ENCODE measurements around the gene SLC66A1.

DNA sequence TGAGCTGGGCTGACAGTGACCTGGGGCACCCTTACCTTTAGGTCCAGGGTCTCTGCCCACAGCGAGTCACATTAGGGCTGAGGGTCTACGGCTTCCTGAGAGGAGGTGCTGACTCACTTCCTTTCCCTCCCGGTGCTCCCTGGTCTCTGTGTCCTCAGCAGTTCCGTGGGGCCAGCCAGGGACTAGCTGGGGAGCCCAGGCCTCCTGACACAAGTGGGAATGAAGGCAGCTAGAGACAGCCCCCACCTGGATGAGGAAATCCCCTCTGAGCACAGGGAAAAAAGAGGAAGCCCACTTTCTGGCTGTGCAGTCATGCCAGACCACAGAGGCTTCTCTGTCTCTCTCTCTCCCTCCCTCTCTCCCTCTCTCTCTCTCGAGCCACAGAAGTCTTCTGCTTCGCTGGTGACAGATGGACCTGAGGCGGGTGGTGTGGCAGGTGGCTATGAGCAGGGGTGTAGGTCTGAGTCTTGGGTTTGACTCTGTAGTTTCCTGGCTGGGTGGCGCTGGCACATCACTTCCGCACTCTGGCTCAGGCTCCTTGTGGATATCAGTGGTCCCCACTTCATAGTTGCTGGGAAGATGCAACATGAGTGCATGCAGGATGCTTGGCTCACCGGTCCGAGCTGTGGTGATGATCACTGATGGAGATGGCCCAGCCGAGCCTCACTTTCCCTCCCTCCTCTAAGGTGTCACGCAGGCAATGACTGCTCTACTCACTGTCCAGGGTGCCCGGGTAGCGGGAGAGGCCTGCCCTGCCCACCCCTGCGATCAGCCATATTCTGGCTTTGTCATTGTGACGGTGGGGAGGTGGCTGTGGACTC is 3.5 kb downstream of the SLC66A1 start:
- TF ChIP-seq POLR2AphosphoS5 (IDR thresholded peaks at IDR 0.05; ENCODE audit: low read depth, low read length) = no peak
- TF ChIP-seq TAF1 (IDR thresholded peaks at IDR 0.05; ENCODE audit: borderline replicate concordance, insufficient read depth, low read length) = no peak
- no peak for TF ChIP-seq FOXP2 (optimal IDR thresholded peaks at IDR 0.05; ENCODE audit: borderline replicate concordance, extremely low read depth, extremely low read length, insufficient read depth)
